GM18508 (cell line): ENCODE measurements around the gene KRT25.

Experiments used
- ATAC-seq: cut with Tn5 transposase; IDR thresholded peaks from one replicate; pipeline ENCODE4 v1.9.1; 2021; ENCODE audit warnings: moderate number of reproducible peaks; ENCODE audit not compliant: insufficient read depth, unreplicated experiment

The KRT25 gene

GRCh38 chr17:40699853-40700252 lies 55.3 kb downstream of the KRT25 start:
- ATAC-seq, result no peak

GRCh38 chr17:40699371-40699770 lies 55.8 kb downstream of the KRT25 start:
- no peak for ATAC-seq
